Stimulated activated CD8-positive, alpha-beta memory T cell treated with anti-CD3 and anti-CD28 coated beads, Interleukin-2, amount 100 ng/mL, for 1 hour (primary cell): Measurements from ENCODE around the gene KDSR.

Experiments
- DNase-seq, 2 donors: peaks; one replicate each; pipeline ENCODE4 v3.0.0-alpha.2; 2020; ENCODE audit warnings: low read depth in 2 of 2

Gene KDSR

DNA sequence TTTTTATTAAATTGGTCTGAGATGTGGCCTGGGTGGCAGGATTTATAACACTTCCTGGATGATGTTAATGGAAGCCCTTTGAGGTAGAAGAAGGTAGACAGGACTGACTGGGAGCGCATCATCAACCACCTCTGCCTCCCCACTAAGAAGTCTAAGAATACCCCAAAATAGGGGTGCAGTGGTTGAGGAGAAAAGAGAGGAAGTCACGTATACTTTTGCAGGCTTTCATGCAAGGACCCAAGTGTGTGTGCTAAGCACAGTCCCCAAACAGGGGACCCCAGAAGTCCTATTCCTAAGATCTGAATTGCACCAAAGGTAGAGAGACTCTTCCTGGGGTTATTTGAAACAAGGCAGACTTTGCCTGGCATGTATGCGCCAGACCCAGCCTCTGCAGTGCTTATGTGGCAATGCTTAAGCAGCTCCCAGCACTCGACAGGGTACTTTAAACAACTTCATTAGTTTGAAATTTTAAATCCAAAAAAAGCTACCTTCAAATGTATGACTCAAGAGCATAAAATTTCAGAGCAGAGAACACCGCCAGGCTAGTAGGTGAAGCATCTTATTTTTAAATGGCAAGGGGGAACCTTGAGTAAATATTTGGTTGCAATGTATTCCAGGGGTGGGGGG lies 82.7 kb downstream of the KDSR start:
- DNase-seq = no peak

DNA sequence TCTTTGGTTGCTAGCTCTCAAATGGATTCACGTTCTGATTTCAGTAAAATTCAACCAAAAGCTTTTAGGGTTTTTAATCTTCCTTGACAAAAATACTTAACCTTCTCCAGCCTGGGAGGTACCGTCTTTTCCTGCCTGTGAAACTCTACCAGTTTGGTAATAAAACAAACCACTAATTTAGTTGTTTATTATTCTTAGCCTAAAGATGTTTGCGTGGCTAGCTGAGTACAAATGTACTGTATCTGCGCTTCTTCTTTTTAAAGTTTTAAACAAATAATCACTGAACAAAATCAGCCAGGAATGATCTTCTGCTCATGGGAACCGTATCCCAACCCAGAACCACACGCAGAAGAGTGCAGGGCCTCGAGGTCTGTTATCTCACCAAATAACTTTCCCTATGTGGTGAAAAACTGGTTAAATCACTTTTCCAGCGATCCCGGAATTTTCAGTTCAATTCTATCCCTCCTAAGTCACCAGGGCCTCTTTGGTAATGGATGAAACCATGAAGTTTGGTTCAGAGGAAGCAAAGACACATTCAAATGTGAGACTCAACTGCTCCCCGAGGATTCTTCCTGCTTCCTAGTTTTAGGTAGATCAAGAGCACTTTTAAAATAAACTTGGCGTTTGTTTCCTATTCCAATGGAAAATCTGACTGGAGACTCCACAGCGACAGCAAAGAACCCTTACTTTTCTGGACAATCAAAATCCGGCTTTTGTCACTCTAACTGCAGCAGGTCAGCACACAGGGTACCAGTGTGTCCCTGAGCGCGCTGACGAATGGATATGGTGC lies 83.5 kb downstream of the KDSR start:
- DNase-seq = no peak

GRCh38 chr18:63282793-63283192 lies 84.2 kb downstream of the KDSR start:
- no peak for DNase-seq
